GM19438 (cell line): ENCODE results near the gene CENPF.
"Not testable (repeated sequence)": the region's sequence is repeated elsewhere in the genome, so short reads cannot be mapped to it uniquely, and the experiment has no call there.

Experiments used
- ATAC-seq: cut with Tn5 transposase; IDR thresholded peaks from one replicate; pipeline ENCODE4 v1.9.1; 2021; ENCODE audit warnings: low read depth; ENCODE audit not compliant: unreplicated experiment

CENPF gene

GRCh38 chr1:214610136-214610535 lies 7.1 kb downstream of the CENPF start:
- ATAC-seq = not testable (repeated sequence)

DNA sequence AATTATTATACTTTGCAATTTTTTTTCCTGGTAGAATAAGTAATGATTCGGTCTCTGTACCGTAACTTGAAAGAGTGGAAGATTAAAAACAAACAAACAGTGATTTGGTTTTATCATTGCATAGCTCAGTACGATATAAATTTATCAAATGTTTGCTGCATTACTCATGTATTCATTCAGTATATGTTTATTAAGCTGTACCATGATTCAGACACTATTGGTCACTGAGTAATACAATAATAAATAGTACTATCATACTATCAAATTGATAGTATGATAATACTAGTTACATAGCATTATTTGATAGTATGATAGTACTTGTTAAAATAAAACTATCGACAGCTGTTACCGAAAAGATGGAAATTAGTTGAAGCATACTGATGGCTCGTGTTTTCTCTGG lies 12.1 kb downstream of the CENPF start:
- ATAC-seq = no peak

DNA sequence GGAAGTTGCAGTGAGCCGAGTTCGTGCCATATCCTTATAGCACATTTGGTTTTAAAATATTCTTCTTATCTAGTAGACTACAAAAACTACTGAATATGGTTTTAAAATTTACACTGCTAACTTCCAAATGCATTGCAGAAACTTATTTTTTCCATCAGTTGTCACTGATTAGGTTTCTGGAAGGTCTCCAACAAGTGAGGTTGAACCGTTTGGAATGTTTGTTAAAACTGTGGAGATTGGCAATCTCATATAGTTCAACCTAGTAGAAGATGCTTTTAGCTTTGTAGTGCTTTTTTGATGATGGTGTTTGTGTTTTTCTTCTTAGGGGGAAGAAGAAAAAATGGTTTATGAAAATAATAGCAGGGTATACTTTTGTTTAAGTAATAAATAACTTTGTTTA lies 12.9 kb downstream of the CENPF start:
- ATAC-seq = no peak

GRCh38 chr1:214617246-214617645 lies 14.3 kb downstream of the CENPF start:
- ATAC-seq = no peak

- no peak for ATAC-seq
These were observed 14.8 kb downstream of the CENPF start for GRCh38 chr1:214617843-214618242.

GRCh38 chr1:214621236-214621635 lies 18.2 kb downstream of the CENPF start:
- ATAC-seq = no peak

DNA sequence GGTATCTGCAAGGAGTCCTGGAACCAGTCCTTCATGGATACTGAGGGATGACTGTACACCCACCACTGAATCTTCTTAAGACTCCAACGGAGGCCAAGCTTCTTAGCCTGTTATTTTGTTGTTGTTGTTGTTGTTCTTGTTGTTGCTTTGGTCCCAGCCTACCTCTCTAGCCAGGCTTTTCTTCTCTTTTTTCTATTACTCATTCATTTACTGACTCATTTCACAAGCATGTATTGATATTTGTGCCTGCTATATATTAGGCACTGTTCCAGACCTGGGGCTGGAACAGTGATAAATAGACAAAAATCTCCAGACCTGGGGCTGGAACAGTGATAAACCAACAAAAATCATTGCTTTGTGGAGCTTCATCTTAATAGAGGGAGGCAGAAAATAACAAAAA lies 20.4 kb downstream of the CENPF start:
- ATAC-seq = no peak

- ATAC-seq = no peak
These were observed 29.1 kb downstream of the CENPF start for GRCh38 chr1:214632091-214632490.

- no peak for ATAC-seq
These were observed 30.7 kb downstream of the CENPF start for GRCh38 chr1:214633686-214634085.

DNA sequence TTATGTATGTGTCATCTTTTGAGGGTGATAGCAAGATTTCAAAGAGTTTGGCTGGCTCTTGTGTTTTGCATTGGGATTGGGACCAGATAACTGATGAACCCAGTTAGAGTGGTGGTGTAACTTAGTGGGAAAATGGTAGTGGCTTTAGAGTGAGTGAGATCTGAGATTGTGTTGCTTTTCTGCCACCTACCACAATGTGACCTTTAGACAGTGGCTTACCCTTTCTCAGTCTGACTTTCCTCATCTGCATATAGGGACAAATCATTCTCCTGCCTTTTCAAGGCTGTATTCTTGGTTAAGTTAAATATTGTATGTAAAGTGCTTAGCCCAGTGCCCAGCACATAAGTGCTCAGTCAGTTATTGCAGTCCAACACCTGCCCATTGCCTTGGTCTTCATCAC lies 31.3 kb downstream of the CENPF start:
- no peak for ATAC-seq

GRCh38 chr1:214635086-214635485 lies 32.1 kb downstream of the CENPF start:
- ATAC-seq = no peak

DNA sequence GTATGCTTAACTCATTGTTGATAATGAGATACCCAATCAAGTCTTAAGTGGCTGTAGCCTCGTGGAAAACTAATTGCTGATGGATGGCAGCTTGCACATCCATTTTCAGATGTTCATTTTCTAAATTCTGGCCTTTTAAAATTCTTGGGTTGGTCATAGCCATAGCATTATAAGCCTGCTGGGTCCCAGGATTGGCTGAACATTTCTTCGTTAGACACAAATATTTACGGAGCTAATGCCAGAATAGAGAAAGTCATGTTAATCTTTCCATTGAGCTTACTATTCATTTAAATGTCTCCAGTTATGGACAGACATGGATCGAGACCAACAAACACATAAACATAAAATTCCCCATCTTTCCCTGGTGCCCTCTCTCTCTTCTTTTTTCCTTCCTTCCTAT lies 32.5 kb downstream of the CENPF start:
- ATAC-seq = no peak

- ATAC-seq = no peak
These were observed 33.4 kb downstream of the CENPF start for GRCh38 chr1:214636436-214636835.

GRCh38 chr1:214637125-214637524 lies 34.1 kb downstream of the CENPF start:
- ATAC-seq = no peak

DNA sequence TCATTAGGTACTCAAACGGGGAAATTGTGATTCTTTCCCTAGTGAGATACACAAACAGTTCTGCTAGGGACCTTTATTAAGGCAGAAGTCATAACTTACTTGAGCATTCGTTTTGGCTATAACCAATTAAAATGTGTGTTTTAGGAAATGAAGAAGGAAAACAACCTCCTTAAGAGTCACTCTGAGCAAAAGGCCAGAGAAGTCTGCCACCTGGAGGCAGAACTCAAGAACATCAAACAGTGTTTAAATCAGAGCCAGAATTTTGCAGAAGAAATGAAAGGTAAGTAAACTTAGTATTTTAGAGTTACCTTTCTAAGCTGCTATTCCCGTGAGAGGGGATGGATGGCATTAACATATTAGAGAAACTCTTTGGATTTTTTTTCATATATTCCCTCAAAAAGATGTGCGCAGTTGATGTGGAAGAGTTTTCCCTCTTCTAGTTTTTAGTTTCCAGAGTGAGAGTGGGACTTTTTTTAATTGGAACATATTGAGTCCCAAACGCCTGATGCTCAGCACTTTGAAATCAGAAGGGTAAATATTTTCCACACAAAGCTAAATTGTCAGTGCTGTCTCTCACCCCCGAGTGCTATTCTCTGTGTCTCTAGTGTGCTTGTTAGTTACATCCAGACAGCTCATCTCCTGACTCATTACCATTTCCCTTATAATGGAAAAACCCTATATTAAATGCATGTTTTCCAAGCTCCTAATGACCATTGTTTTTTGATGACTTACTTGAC lies 34.9 kb downstream of the CENPF start:
- peak; percentile 65 for ATAC-seq

DNA sequence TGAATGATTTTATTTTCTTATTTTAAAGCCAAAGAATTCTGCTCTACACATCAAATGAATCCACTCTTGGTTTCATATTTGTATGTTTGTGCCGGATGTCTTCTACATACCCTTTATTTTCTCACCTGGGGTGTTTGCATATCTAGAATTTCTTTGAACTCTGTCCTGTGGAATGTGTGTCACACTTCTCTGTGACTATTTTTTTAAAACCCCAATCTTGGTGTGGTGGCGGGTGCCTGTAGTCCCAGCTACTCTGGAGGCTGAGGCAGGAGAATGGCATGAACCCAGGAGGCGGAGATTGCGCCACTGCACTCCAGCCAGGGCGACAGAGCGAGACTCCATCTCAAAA lies 35.4 kb downstream of the CENPF start:
- no peak for ATAC-seq

DNA sequence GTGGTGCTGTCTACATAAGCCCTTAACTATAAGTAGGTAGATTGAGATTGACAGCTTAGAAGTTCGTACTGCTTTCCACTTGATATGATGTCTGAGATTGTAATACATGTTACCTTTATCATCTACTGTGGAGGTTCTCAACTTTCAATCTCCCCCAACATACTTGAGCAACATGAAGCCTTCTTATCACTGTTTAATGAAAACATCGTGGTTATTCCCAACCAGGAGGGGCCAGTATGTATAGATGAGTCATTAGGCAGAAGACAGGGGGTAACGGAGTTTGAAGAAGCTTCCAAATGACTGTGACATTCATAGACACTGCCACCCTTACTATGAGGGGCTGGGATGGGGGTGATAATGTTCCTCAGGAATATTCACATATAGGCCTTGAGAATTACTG lies 36.0 kb downstream of the CENPF start:
- ATAC-seq = no peak

DNA sequence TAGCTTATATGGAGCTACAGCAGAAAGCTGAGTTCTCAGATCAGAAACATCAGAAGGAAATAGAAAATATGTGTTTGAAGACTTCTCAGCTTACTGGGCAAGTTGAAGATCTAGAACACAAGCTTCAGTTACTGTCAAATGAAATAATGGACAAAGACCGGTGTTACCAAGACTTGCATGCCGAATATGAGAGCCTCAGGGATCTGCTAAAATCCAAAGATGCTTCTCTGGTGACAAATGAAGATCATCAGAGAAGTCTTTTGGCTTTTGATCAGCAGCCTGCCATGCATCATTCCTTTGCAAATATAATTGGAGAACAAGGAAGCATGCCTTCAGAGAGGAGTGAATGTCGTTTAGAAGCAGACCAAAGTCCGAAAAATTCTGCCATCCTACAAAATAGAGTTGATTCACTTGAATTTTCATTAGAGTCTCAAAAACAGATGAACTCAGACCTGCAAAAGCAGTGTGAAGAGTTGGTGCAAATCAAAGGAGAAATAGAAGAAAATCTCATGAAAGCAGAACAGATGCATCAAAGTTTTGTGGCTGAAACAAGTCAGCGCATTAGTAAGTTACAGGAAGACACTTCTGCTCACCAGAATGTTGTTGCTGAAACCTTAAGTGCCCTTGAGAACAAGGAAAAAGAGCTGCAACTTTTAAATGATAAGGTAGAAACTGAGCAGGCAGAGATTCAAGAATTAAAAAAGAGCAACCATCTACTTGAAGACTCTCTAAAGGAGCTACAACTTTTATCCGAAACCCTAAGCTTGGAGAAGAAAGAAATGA lies 37.6 kb downstream of the CENPF start:
- ATAC-seq = no peak

DNA sequence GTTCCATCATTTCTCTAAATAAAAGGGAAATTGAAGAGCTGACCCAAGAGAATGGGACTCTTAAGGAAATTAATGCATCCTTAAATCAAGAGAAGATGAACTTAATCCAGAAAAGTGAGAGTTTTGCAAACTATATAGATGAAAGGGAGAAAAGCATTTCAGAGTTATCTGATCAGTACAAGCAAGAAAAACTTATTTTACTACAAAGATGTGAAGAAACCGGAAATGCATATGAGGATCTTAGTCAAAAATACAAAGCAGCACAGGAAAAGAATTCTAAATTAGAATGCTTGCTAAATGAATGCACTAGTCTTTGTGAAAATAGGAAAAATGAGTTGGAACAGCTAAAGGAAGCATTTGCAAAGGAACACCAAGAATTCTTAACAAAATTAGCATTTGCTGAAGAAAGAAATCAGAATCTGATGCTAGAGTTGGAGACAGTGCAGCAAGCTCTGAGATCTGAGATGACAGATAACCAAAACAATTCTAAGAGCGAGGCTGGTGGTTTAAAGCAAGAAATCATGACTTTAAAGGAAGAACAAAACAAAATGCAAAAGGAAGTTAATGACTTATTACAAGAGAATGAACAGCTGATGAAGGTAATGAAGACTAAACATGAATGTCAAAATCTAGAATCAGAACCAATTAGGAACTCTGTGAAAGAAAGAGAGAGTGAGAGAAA lies 38.4 kb downstream of the CENPF start:
- ATAC-seq = no peak

DNA sequence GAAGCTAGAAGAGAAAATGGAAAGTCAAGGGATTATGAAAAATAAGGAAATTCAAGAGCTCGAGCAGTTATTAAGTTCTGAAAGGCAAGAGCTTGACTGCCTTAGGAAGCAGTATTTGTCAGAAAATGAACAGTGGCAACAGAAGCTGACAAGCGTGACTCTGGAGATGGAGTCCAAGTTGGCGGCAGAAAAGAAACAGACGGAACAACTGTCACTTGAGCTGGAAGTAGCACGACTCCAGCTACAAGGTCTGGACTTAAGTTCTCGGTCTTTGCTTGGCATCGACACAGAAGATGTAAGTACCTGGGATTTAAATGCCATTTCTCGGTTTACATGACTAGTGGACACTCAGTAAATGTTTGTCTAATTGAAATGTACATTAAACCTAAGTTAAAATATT lies 40.0 kb downstream of the CENPF start:
- no peak for ATAC-seq

GRCh38 chr1:214645712-214646111 lies 42.7 kb downstream of the CENPF start:
- ATAC-seq = no peak

DNA sequence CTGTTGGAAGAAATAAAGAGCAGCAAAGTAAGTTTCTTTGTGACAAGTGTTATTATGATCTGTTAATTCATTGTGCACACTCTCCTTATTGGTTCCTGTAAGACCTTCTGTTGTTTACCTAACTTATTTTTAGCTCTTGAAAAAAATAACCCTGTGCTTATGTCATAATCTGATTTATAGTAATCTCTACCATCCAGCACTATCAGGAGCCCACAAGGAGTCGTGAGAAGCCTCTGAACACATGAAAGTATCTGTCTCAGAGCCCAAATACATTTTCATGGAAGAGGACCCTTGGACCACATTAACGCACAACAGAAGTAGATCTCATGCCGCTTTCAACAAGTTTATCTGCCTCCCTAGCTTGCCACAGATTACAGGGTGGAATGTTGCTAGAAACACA lies 45.8 kb downstream of the CENPF start:
- no peak for ATAC-seq
